Activated T-cell treated with anti-CD3 and anti-CD28 coated beads for 24 hours (primary cell): ENCODE data around the gene BARHL2.

Experiments used
- DNase-seq: peaks from one replicate; pipeline ENCODE4 v3.0.0-alpha.2; 2020; ENCODE audit warnings: low read depth

Gene BARHL2

DNA sequence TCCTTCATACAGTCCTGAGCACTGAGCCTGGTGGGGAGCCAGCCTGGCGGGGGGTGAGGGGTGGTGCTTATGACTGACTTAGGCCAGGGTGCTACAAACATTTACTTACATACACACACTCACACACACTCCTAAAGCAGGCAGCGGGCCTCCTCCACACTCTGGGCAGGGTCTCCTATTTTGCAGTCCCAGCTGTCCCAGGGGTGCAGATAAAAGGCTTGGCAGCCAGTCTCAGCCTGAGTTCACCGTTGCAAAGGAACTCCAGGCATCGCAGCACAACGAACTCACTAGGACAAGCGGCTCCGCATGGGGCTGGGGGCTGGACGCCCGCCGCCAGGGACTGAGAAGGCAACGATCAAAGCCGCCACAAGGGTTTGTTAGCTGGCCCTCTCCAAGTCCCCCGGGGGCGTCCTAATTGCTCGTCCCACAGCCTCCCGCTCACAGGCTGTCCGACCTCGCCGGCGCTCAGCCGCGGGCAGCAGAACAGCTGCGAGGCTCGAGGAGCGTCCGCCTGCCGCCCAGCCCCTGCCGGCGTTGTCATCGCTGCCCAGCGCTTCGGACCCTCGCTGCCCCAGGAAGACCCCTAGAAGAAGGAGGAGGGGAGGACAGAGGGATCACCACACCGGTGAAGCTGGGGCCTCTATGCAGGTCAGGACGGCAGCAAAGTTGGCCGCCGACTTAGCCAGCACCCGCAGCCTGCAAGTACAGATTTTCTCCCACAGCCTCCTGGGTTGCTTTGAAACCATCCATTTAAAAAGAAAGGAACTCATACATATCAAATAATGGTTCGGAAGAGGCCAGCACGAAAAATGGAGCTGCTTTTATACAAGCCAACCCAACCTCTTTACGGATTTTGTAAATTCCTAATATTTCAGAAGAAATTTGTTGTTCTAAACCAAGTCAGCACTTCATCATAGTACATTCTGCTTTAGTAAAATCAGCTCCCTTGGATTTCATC, 6.2 kb downstream of the BARHL2 start:
- DNase-seq, result no peak

DNA sequence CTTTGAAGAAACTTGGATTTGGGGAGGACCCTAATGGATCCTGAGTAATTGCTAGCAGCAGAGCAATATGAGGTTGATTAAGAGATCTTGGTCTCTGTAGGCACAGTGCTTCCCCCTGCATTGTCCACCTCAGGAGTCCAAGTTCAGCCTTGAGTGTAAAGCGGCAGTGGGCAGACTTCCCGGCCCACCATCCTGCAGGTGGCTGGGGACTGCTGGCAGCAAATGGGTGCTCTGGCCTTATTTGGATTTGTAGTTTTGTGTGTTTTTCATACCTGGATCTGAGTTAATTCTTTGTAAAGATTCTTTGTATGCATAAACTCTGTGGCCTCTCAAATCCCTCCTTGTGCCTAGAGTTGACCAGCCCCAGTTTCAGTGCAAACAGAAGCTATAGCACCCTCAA, 7.6 kb downstream of the BARHL2 start:
- no peak for DNase-seq

DNA sequence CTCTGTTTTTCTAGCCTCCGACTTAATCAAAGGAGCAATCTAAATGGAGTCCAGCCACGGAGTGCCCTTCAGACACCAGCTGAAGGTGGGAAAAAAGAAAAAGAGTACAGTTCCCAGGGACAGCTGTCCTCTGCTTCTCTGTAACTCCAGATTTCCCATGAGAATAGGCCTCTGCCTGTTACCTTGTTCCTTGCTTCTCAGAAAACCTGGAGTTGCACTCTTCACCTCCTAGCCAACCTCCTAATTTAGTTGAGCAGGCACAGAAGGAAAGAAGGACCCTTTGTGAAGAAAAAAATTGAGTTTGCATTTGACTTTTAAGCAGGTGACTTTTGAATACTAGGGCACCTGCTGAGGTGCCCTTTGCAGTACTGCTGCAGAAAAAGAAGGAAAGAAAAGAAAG, 8.3 kb downstream of the BARHL2 start:
- DNase-seq, result no peak

DNA sequence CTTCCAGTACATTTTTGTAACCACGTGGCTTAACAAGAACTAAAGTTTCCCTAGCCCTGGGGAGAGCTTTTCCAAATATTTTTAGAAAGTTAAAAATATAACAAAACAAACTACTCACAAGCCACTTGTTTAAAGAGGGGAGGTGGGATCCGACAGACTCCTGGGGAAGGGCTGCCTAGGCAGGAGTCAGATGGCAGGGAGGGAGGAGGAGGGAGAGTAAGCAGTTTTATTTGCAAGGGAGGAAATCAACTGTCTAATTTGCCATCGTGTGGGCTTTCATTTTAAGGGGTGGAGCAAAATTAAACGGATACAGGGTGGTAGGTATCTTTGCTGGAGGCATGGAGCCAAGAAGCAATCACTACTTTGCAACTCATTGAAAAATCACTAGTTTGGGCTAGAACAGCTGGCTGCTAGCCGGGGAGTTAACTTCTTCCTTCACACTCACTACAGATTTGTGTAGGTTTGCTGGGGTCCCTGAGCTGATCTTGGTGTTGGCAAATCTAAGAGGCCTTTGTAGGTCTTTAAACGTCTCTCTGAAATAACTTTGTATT, 8.8 kb downstream of the BARHL2 start:
- DNase-seq, result no peak

DNA sequence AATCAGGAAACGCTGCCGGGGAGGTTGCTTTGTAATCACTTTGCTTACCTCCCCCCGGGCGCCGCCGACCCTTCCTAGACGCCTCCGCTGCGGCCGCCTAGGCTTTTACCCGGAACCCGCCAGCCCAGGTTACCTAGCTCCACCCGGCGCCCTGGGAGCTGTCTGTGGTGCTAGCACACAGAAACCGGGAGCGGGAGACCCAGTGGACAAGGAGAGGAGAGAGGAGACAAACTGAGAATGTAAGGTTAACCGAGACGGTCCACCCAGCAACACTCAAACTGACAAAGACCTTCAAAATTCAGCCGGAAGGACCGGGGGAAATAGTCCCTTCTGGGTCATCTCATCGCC, 9.8 kb downstream of the BARHL2 start:
- no peak for DNase-seq

DNA sequence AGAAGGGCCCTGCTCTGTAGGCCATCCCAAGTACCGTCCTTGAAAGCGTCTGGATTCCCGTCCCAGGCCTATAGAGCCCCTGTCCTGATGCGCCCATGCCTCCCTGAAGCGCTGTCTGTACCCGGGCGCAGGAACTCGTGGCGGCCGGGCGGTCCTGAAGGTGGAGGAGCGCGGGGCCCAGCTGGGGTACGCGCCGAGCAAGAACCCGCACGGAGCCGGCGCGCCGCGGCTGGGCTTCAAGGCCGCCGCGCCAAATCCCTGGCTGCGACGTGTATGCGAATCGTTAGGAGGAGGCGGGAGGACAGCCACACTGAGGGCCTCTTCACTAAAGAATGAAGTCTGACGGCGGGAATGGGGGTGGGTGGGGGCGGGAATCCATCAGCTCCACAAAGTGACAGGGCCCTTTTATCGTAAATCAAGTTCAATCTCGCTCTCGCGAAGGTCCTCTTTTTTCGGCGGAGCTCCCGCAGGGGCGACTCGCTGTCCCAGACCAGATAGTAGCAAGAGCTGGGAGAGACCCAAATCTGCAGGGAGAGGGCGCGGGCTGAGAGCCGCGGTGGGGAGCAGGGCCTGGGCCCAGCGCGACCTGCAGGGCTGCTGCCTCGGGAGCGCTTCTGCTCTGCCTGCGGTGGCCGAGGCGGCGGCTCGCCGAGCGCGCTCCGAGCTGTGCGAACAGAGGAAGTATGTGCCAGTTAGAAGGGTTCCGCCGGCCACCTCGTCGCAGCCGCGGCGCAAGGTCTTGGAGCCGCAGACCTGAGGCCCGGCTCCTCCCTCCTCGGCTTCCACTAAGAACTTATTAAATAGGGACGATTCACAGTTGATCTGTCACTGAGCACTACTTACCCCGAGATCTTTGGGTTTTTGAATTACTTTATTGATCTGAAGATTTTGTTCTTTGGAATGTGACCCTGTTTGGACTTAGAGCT, 10.4 kb downstream of the BARHL2 start:
- no peak for DNase-seq

DNA sequence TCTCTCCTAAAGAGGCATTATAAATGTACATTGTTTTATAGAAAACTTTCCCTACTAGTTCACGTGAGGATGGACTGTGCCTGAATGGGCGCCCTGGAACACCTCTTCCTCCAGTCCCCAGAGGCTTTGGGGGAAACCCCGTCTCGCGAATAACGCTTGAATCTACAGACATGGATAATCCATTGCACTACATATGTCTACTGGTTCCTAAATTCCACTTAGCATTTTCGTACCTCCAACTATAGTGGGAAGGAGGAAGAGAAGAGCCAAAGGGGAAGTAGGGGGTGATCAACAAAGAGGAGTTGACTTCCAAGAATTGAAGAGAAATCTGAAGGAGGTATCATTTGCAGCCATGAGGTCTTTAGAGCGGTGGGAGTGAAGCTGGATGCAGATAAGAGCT, 11.1 kb downstream of the BARHL2 start:
- no peak for DNase-seq

DNA sequence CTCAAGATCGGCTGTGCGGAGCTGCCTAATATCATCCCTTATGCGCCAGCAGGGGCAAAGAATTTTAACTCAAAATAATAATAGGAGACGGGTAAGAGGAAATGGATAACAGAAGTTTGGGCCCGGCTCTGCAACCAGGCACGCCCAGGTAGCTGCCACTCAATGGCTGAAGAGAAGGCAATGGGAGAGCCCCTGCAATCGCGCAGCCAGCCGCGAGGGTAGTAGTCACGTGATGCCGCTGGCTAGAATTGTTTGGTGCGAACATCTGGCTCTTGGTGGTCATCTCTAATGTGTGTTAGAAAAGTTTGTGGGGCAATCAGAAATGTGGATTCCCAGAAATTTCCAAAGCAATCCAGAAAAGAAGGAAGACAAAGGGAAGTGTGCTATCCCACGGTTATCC, 12.3 kb downstream of the BARHL2 start:
- no peak for DNase-seq

DNA sequence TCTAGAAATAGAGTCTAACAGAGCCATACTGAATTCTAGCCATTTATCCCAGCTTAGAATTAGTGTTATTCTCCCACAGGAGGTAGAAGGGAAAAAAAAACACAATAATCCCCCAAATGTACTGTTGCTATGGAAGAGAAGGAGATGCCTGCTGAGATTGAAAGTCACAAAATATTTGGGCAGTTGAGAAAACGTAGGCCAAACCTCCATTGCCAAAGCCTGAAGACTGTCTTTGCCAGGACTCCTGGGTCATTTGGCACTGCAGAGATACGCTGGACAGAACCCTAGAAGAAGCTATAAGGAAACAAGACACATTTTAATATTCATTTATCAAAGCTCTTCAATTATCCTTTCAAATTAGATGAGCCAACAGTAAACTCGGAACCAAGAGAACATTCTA, 22.3 kb downstream of the BARHL2 start:
- no peak for DNase-seq

DNA sequence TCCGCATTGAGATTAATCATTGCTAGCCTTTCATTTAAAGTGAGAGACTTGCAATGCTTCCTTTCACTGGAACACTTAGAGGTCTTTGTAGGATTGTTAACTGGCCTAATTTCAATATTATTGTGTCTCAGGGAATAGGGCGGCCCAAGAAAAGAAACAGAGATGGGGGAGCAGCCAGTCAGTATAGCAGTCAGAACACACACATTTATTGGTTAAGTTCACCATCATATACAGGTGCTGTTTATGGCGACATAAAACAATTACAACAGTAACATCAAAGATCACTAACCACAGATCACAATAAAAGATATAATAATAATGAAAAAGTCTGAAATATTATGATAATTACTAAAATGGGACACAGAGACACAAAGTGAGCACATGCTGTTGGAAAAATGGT, 29.4 kb downstream of the BARHL2 start:
- DNase-seq, result no peak

DNA sequence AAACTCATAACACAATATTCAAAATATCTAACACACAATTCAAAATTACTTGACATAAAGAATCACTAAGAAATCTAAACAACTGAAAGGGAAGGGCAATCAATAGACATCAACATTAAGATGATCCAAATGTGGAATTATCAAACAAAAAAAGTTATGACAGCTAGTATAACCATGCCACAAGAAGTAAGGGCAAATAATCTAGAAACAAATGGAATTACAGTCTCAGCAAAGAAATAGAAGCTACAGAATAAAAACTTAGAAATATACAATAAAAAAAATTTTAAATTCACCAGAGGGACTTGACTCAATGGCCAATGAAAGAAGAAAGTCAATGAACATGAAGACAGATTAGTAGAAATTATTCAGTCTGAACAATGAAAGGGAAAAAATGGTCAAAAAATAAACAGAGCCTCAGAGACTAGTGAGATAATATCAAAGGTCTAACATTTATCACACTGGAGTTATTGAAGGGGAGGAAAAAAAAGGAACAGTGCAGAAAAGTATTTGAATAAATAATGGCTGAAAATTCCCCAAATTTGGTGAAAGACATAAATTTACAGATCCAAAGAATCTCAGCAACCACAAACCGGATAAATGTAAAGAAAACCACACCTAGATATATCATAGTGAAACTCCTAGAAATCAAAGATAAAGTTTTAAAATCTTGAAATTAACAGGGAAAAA, 41.8 kb downstream of the BARHL2 start:
- no peak for DNase-seq

DNA sequence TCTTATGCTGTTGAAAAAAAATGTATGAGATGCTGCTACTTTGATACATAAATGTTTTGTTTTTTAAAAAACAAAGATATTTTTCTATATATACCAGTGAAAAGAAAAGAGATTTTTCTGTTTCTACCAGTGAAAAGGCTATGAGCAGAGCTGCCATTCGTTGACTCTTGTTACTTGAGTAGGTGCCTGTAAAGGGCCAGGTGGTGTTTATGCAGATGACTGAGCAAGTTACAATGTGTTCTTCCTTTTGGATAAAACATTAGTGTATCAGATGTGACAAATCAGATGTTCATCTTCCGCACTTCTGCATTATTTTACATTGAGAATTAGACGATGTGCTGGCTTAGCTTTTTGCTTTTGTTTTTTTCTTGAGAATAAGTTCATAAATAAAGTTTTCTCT, 45.4 kb downstream of the BARHL2 start:
- no peak for DNase-seq

DNA sequence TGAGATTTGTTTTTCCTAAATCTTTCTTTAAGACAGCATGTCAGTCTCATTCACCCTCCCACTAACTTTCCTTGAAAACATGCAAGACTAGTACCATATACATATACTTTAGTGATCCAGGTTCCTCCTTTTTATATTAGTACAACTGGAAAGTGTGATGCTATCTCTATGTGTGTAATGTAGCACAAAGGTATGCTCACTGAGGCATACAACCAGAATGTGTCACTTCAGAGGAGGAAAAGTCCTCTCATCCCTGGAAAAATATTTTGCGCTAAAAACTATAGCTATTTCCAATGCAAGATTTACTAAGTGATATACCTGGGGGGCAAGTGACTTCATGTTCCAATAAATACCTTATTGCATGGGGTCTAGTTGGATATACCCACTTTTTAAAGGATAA, 45.9 kb downstream of the BARHL2 start:
- DNase-seq, result no peak
